Measurements from ENCODE around the gene XPO1.
A peak's percentile ranks its signal among the peaks of the same experiment; 100 is the strongest.

XPO1 gene

GRCh38 chr2:61433606-61434005 is 104.5 kb downstream of the XPO1 start:
- H3F3A ChIP-seq (ENCODE audit: insufficient read depth) = peaks cover 66% of the 10 kb centered on the region
- no peaks in the 10 kb centered on the region for H3K27me3 ChIP-seq (ENCODE audit: low read length)
- H2AFZ ChIP-seq (ENCODE audit: low read depth, low read length, severe bottlenecking) = no peak overlapping the region
- H3K9me2 ChIP-seq (replicated peaks; ENCODE audit: insufficient read depth, low read length) = no peaks in the 10 kb centered on the region
- H3K4me2 ChIP-seq (ENCODE audit: low read depth, low read length, poor library complexity, severe bottlenecking) = peak overlapping the region; percentile 41
- TF ChIP-seq EZH2phosphoT487 (conservative IDR thresholded peaks at IDR 0.05; ENCODE audit: low read length) (no peak), CTCF (IDR thresholded peaks at IDR 0.05; ENCODE audit: insufficient read depth, low read length, poor library complexity, severe bottlenecking) (no peak)
- no peaks in the 10 kb centered on the region for H3K9me3 ChIP-seq (ENCODE audit: insufficient read depth, low read length)
- H3K36me3 ChIP-seq (ENCODE audit: low read length) = no peaks in the 10 kb centered on the region
- H4K20me1 ChIP-seq (ENCODE audit: low read depth, low read length) = no peaks in the 10 kb centered on the region
- H3K4me3 ChIP-seq (ENCODE audit: insufficient read depth, low read length, poor library complexity, severe bottlenecking) = no peak overlapping the region
- H3K9ac ChIP-seq (ENCODE audit: low read length) = peak overlapping the region; percentile 8; the same call in 1 of the 2 replicates
- peaks cover 99% of the 10 kb centered on the region for H3K79me2 ChIP-seq (ENCODE audit: insufficient read depth, low read length)
- peak overlapping the region; percentile 84 for H3K27ac ChIP-seq (ENCODE audit: low read depth, low read length)

- Histone ChIP-seq H4K20me1 (ENCODE audit: low read depth, low read length) (no peaks in the 10 kb centered on the region), H3K4me2 (ENCODE audit: low read depth, low read length, poor library complexity, severe bottlenecking) (peak overlapping the region; percentile 61)
These were observed 105.2 kb downstream of the XPO1 start for GRCh38 chr2:61432990-61433389.

GRCh38 chr2:61431345-61431744 is 106.8 kb downstream of the XPO1 start:
- Histone ChIP-seq H3K4me2 (ENCODE audit: low read depth, low read length, poor library complexity, severe bottlenecking) (peak overlapping the region; percentile 61), H3K4me3 (ENCODE audit: insufficient read depth, low read length, poor library complexity, severe bottlenecking) (no peak overlapping the region), H3K9ac (ENCODE audit: low read length) (peak overlapping the region; percentile 33; the same call in 1 of the 2 replicates), H4K20me1 (ENCODE audit: low read depth, low read length) (no peaks in the 10 kb centered on the region), H2AFZ (ENCODE audit: low read depth, low read length, severe bottlenecking) (no peak overlapping the region), H3F3A (ENCODE audit: insufficient read depth) (peaks cover 75% of the 10 kb centered on the region), H3K27me3 (ENCODE audit: low read length) (no peaks in the 10 kb centered on the region), H3K9me2 (replicated peaks; ENCODE audit: insufficient read depth, low read length) (no peaks in the 10 kb centered on the region), H3K79me2 (ENCODE audit: insufficient read depth, low read length) (peaks cover 100% of the 10 kb centered on the region), H3K36me3 (ENCODE audit: low read length) (no peaks in the 10 kb centered on the region), H3K9me3 (ENCODE audit: insufficient read depth, low read length) (no peaks in the 10 kb centered on the region), H3K27ac (ENCODE audit: low read depth, low read length) (peak overlapping the region; percentile 94)
- TF ChIP-seq EZH2phosphoT487 (conservative IDR thresholded peaks at IDR 0.05; ENCODE audit: low read length) = no peak

More at GRCh38 chr2:61432990-61433389, 105.2 kb downstream of the XPO1 start:
- Histone ChIP-seq H3K36me3 (ENCODE audit: low read length) (no peaks in the 10 kb centered on the region), H3K4me3 (ENCODE audit: insufficient read depth, low read length, poor library complexity, severe bottlenecking) (no peak overlapping the region), H3K27me3 (ENCODE audit: low read length) (no peaks in the 10 kb centered on the region), H3K79me2 (ENCODE audit: insufficient read depth, low read length) (peaks cover 99% of the 10 kb centered on the region), H3K27ac (ENCODE audit: low read depth, low read length) (peak overlapping the region; percentile 84), H3F3A (ENCODE audit: insufficient read depth) (peaks cover 70% of the 10 kb centered on the region), H3K9me2 (replicated peaks; ENCODE audit: insufficient read depth, low read length) (no peaks in the 10 kb centered on the region), H2AFZ (ENCODE audit: low read depth, low read length, severe bottlenecking) (no peak overlapping the region), H3K9me3 (ENCODE audit: insufficient read depth, low read length) (no peaks in the 10 kb centered on the region), H3K9ac (ENCODE audit: low read length) (no peak overlapping the region)
- TF ChIP-seq CTCF (IDR thresholded peaks at IDR 0.05; ENCODE audit: insufficient read depth, low read length, poor library complexity, severe bottlenecking) = no peak
- TF ChIP-seq EZH2phosphoT487 (conservative IDR thresholded peaks at IDR 0.05; ENCODE audit: low read length) = no peak

All from SU-DHL-6 (cell line).